Measurements from ENCODE around the gene DOCK4.

GRCh38 chr7:112067200-112067599 is 139.0 kb downstream of the DOCK4 start:
- TF ChIP-seq CTCF (IDR thresholded peaks at IDR 0.05; ENCODE audit: insufficient read depth, low read depth, low read length) (no peak), EZH2 (IDR thresholded peaks at IDR 0.05; ENCODE audit: insufficient read depth, low read length) (no peak)
